ENCODE measurements around the gene AGBL1. TPM values are rescaled to one million over a fixed set of nuclear protein-coding genes. Genes with fewer than 3 reads are reported as not detected.

The AGBL1 gene
- total RNA-seq, 2 experiments from 2014 or later, result not detected

DNA sequence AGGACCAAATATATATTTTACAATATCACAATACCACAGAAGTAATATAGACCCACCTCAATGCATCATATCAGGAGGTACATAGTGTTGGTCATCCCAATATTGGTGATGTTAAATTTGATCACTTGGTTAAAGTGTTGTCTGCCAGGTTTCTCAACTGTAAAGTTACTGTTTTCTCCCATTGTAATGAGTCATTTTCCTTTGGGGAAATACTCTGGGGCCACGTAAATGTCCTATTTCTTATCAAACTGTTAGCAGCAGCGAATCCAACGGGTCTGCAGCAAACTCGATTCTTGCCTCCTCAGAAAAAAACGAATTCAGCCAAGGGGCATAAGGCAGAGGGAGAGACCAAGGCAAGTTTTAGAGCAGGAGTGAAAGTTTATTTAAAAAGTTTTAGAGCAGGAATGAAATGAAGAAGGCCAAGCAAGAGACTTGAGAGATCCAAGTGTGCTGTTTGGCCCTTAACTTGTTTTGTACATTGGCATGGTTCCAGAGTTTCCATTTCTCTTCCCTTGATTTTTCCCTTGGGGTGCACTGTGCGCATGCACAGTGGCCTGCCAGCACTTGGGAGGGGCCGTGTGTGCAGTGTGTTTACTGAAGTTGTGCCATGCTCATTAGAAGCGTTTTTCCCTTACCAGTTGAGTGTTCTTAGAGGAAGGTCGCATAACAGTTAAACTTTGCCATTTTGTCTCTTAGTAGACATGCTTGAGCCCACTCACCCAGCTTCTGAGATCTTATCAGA, 512.5 kb downstream of the AGBL1 start:
- H3K36me3 Mint-ChIP-seq, result peaks cover 2% of the 10 kb centered on the region
- no peaks in the 10 kb centered on the region for H3K4me1 Mint-ChIP-seq
- POLR2A ChIA-PET, result no interaction called here
- no peaks in the 10 kb centered on the region for H3K27me3 Mint-ChIP-seq
- H3K9me3 Mint-ChIP-seq, result peaks cover 7% of the 10 kb centered on the region
- H3K27ac Mint-ChIP-seq, result no peak overlapping the region
- H3K4me3 Mint-ChIP-seq, result no peak overlapping the region
- ATAC-seq (ENCODE audit: low read depth) (no peak), DNase-seq (no peak)

GRCh38 chr15:86595741-86596140, 516.1 kb downstream of the AGBL1 start:
- no peaks in the 10 kb centered on the region for H3K27me3 Mint-ChIP-seq
- H3K9me3 Mint-ChIP-seq, result peaks cover 7% of the 10 kb centered on the region
- no peaks in the 10 kb centered on the region for H3K4me1 Mint-ChIP-seq
- POLR2A ChIA-PET, result no interaction called here
- H3K27ac Mint-ChIP-seq, result no peak overlapping the region
- no peak overlapping the region for H3K4me3 Mint-ChIP-seq
- ATAC-seq (ENCODE audit: low read depth) (no peak), DNase-seq (no peak)
- H3K36me3 Mint-ChIP-seq, result peaks cover 2% of the 10 kb centered on the region

DNA sequence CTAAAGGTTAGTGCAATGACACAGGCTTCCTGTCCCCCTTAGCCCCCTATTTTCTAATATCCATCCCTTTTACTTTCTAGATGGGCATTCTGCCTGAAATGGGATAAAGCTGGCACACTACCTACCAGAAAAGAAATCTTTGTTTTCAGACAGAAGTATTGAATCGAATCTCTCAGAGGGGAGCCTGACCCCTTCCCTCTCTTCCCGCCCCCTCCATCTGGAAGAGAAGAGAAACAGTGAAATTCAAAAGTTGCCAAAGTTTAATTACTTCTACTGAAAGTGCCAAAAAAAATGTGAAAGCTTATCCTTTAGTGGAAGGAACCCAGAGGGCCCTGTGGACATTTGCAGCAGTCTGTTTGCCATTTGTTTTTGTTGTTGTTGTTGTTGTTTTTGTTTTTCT, 523.8 kb downstream of the AGBL1 start:
- DNase-seq (no peak), ATAC-seq (ENCODE audit: low read depth) (no peak)
- no peaks in the 10 kb centered on the region for H3K27me3 Mint-ChIP-seq
- no peak overlapping the region for H3K4me3 Mint-ChIP-seq
- POLR2A ChIA-PET, result no interaction called here
- no peaks in the 10 kb centered on the region for H3K4me1 Mint-ChIP-seq
- H3K36me3 Mint-ChIP-seq, result no peaks in the 10 kb centered on the region
- no peaks in the 10 kb centered on the region for H3K9me3 Mint-ChIP-seq
- no peak overlapping the region for H3K27ac Mint-ChIP-seq

GRCh38 chr15:86608461-86609205, 529.0 kb downstream of the AGBL1 start:
- no peak overlapping the region for H3K27ac Mint-ChIP-seq
- no peaks in the 10 kb centered on the region for H3K36me3 Mint-ChIP-seq
- H3K27me3 Mint-ChIP-seq, result no peaks in the 10 kb centered on the region
- POLR2A ChIA-PET, result no interaction called here
- peaks cover 13% of the 10 kb centered on the region for H3K4me1 Mint-ChIP-seq
- no peaks in the 10 kb centered on the region for H3K9me3 Mint-ChIP-seq
- DNase-seq (no peak), ATAC-seq (ENCODE audit: low read depth) (no peak)
- no peak overlapping the region for H3K4me3 Mint-ChIP-seq

DNA sequence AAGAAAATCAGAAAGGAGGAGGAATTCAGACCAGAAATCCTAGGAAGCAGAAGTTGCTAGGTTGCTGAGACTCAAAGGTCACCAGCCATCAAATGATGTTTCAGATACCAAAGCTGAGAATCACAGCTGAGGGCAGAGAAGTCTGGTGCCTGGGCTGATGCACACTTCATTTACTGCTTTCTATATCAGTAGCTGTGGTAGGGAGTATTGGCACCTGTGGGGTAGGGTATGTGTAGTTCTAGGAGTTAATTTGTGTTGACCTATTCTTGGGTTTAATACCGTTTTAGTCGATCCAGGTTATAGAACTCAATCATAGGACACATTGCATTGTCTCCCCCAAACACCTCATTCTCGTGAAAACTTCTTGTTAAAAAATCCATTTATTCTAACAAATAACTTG, 529.6 kb downstream of the AGBL1 start:
- no peaks in the 10 kb centered on the region for H3K27me3 Mint-ChIP-seq
- ATAC-seq (ENCODE audit: low read depth), result no peak
- H3K4me1 Mint-ChIP-seq, result peaks cover 13% of the 10 kb centered on the region
- POLR2A ChIA-PET, result no interaction called here
- no peaks in the 10 kb centered on the region for H3K36me3 Mint-ChIP-seq
- H3K4me3 Mint-ChIP-seq, result no peak overlapping the region
- no peak for DNase-seq
- no peaks in the 10 kb centered on the region for H3K9me3 Mint-ChIP-seq
- no peak overlapping the region for H3K27ac Mint-ChIP-seq

GRCh38 chr15:86610038-86610437, 530.4 kb downstream of the AGBL1 start:
- no peaks in the 10 kb centered on the region for H3K9me3 Mint-ChIP-seq
- ATAC-seq (ENCODE audit: low read depth) (no peak), DNase-seq (no peak)
- H3K36me3 Mint-ChIP-seq, result peaks cover under 1% of the 10 kb centered on the region
- H3K4me1 Mint-ChIP-seq, result peaks cover 13% of the 10 kb centered on the region
- H3K27ac Mint-ChIP-seq, result no peak overlapping the region
- POLR2A ChIA-PET, result no interaction called here
- no peaks in the 10 kb centered on the region for H3K27me3 Mint-ChIP-seq
- H3K4me3 Mint-ChIP-seq, result no peak overlapping the region

GRCh38 chr15:86611417-86612040, 531.9 kb downstream of the AGBL1 start:
- Mint-ChIP-seq H3K9me3 (peaks cover 2% of the 10 kb centered on the region), H3K27me3 (no peaks in the 10 kb centered on the region), H3K4me1 (peaks cover 26% of the 10 kb centered on the region), H3K4me3 (peak overlapping the region; percentile 16), H3K36me3 (peaks cover 3% of the 10 kb centered on the region), H3K27ac (peak overlapping the region; percentile 35)
- ATAC-seq (ENCODE audit: low read depth), result peak; percentile 79
- no peak for DNase-seq
- POLR2A ChIA-PET, result no interaction called here

GRCh38 chr15:86615411-86615810, 535.7 kb downstream of the AGBL1 start:
- Mint-ChIP-seq H3K9me3 (peaks cover 2% of the 10 kb centered on the region), H3K27me3 (no peaks in the 10 kb centered on the region), H3K27ac (peak overlapping the region; percentile 22), H3K4me3 (peak overlapping the region; percentile 49), H3K4me1 (peaks cover 39% of the 10 kb centered on the region), H3K36me3 (peaks cover 3% of the 10 kb centered on the region)
- POLR2A ChIA-PET, result no interaction called here
- no peak for ATAC-seq (ENCODE audit: low read depth)
- DNase-seq, result no peak

GRCh38 chr15:86615816-86616215, 536.1 kb downstream of the AGBL1 start:
- Mint-ChIP-seq H3K27ac (peak overlapping the region; percentile 22), H3K36me3 (peaks cover 3% of the 10 kb centered on the region), H3K4me3 (peak overlapping the region; percentile 49), H3K9me3 (peaks cover 2% of the 10 kb centered on the region), H3K27me3 (no peaks in the 10 kb centered on the region), H3K4me1 (peaks cover 40% of the 10 kb centered on the region)
- DNase-seq (no peak), ATAC-seq (ENCODE audit: low read depth) (peak; percentile 41)
- POLR2A ChIA-PET, result no interaction called here

DNA sequence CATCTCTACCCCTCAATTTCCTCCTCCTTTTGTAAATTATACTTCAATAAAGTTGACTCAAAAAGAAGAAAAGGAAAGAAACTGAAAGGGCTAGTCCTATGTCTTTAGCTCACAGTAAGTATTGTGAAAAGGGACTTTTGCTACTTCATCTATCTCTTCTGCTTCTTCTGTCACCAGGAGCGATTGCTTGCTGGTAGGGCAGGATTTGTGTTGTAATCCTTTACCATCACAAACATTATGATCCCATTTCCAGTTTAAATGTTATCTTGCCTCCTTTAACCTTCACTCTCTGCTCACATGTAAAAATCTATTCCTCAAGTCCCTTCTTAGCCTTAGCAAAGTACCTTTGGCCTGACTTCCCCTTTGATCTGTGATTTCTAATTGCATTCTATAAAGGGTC, 537.1 kb downstream of the AGBL1 start:
- POLR2A ChIA-PET, result no interaction called here
- H3K9me3 Mint-ChIP-seq, result peaks cover 2% of the 10 kb centered on the region
- DNase-seq (no peak), ATAC-seq (ENCODE audit: low read depth) (no peak)
- peak overlapping the region; percentile 49 for H3K27ac Mint-ChIP-seq
- peak overlapping the region; percentile 3 for H3K4me3 Mint-ChIP-seq
- H3K4me1 Mint-ChIP-seq, result peaks cover 34% of the 10 kb centered on the region
- H3K27me3 Mint-ChIP-seq, result no peaks in the 10 kb centered on the region
- H3K36me3 Mint-ChIP-seq, result peaks cover 3% of the 10 kb centered on the region

DNA sequence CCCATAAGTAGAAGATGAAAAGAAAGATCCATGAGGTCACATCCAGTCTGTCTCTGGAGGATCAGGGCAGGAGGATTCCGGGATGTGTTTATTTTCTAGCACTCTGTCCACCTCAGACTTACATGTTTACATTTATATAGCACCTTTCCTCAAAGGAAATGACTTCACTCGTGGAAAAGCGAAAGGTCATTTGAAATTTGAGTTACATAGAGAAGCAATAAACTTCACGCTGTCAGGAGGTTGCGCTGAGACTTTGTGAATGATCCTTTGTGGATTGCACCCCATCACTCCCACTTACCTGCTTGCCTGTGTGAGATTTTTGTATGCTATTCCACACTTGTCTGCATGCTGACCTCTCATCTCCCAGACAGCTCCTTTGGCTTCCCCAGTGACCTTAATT, 540.5 kb downstream of the AGBL1 start:
- Mint-ChIP-seq H3K9me3 (peaks cover under 1% of the 10 kb centered on the region), H3K27me3 (no peaks in the 10 kb centered on the region), H3K36me3 (peaks cover 2% of the 10 kb centered on the region), H3K4me1 (peaks cover 36% of the 10 kb centered on the region), H3K4me3 (no peak overlapping the region), H3K27ac (no peak overlapping the region)
- ATAC-seq (ENCODE audit: low read depth) (no peak), DNase-seq (no peak)
- POLR2A ChIA-PET, result interaction anchor here (1.6 kb wide), 1 partner anchor 33 kb away, joined by 3 read pairs; no protein-coding TSS in a partner anchor

DNA sequence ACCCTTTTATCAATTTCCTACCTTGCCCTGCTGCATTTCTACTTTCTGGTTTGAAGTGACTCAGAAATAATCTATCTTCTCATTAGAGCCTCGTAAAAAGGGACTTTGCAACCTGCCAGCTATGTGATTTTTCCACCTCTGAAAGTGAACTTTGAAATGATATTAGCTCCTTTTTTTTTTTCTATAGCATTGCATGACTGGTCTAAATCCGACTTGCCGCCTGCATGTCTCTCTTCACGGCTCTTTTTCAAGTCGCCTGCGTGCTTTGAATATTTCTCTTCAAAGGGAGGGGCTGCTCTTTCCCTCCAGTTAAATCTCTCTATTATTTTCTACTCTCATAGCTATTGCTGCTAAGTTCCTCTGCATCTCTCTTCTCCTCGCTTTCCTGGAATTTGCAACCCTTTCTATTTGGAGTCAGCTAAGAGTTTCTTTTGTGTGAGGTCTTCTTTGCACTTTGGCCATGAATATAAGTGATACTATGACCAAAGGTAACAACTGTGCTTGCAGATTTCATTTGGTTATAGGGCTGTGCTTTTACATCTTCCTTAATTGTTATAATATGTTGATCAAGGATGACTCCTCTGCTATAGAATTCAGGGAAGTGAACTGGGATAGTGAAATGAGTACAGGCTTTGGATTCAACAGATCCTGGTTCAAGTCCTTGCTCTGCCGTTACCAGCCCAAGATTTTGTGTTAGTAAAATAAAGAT, 541.1 kb downstream of the AGBL1 start:
- DNase-seq (no peak), ATAC-seq (ENCODE audit: low read depth) (no peak)
- no peak overlapping the region for H3K27ac Mint-ChIP-seq
- no peaks in the 10 kb centered on the region for H3K27me3 Mint-ChIP-seq
- POLR2A ChIA-PET, result interaction anchor here (1.6 kb wide), 1 partner anchor 33 kb away, joined by 3 read pairs; no protein-coding TSS in a partner anchor
- H3K36me3 Mint-ChIP-seq, result no peaks in the 10 kb centered on the region
- H3K4me3 Mint-ChIP-seq, result no peak overlapping the region
- H3K9me3 Mint-ChIP-seq, result no peaks in the 10 kb centered on the region
- peaks cover 29% of the 10 kb centered on the region for H3K4me1 Mint-ChIP-seq

- Mint-ChIP-seq H3K9me3 (no peaks in the 10 kb centered on the region), H3K27me3 (no peaks in the 10 kb centered on the region), H3K36me3 (no peaks in the 10 kb centered on the region), H3K4me3 (no peak overlapping the region), H3K4me1 (peaks cover 17% of the 10 kb centered on the region), H3K27ac (no peak overlapping the region)
- no peak for DNase-seq
- ATAC-seq (ENCODE audit: low read depth), result no peak
- POLR2A ChIA-PET, result no interaction called here
These were observed 543.6 kb downstream of the AGBL1 start for GRCh38 chr15:86623236-86623635.

All from activated naive CD8-positive, alpha-beta T cell treated with anti-CD3 and anti-CD28 coated beads, Interleukin-2, amount 10 ng/mL, durations not matched to agents 7 days and 5 days (primary cell).